ENCODE data around the gene PRR35. TPM values are rescaled to one million over a fixed set of nuclear protein-coding genes. Genes with fewer than 3 reads are reported as not detected.

The PRR35 gene
- polyA plus RNA-seq, 3 donors, result not detected

DNA sequence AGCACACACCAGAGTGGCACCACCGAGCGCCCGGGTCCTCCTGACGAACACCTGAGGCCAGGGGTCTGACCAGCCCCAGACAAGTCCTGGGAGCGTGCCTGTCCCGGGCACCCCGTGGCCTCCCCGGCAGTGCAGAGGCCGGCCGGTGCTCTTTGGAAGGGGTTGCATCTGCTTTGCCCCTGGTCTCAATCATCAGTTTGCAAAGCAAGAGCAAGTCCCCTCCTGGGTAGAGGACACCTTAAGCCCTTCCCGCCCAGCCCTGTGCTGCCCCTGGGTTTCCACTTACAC lies 44.3 kb upstream of the PRR35 start:
- Histone ChIP-seq H3K4me1 (ENCODE audit: control insufficient read depth in 1 of 2, insufficient read depth in 2 of 2, low read length in 2 of 2) (no peaks in the 10 kb centered on the region), H3K79me2 (ENCODE audit: insufficient read depth, low read length) (no peaks in the 10 kb centered on the region), H3K27ac (ENCODE audit: low read depth in 1 of 2, low read length in 2 of 2) (no peak overlapping the region), H4K20me1 (ENCODE audit: insufficient read depth, low read length) (no peaks in the 10 kb centered on the region), H3K4me2 (replicated peaks; ENCODE audit: extremely low read depth, low read length, poor library complexity, severe bottlenecking) (no peak overlapping the region), H3K36me3 (replicated peaks in 1 of 2; ENCODE audit: control insufficient read depth in 1 of 2, insufficient read depth in 2 of 2, low read length in 2 of 2) (peaks cover 0 to 9% of the 10 kb centered on the region in 2 donors), H2AFZ (ENCODE audit: insufficient read depth, low read depth, low read length, poor library complexity, severe bottlenecking) (no peak overlapping the region), H3K9ac (ENCODE audit: insufficient read depth, low read length, poor library complexity, severe bottlenecking) (no peak overlapping the region), H3K27me3 (ENCODE audit: control insufficient read depth in 2 of 2, insufficient read depth in 2 of 2, low read length in 2 of 2) (no peaks in the 10 kb centered on the region), H3K4me3 (replicated peaks in 1 of 3; ENCODE audit: low read depth in 2 of 3, low read length in 3 of 3) (no peak overlapping the region), H3K9me3 (replicated peaks in 1 of 2; ENCODE audit: control insufficient read depth in 1 of 2, insufficient read depth in 1 of 2, low read length in 2 of 2) (no peaks in the 10 kb centered on the region)
- TF ChIP-seq, protein P1, sequence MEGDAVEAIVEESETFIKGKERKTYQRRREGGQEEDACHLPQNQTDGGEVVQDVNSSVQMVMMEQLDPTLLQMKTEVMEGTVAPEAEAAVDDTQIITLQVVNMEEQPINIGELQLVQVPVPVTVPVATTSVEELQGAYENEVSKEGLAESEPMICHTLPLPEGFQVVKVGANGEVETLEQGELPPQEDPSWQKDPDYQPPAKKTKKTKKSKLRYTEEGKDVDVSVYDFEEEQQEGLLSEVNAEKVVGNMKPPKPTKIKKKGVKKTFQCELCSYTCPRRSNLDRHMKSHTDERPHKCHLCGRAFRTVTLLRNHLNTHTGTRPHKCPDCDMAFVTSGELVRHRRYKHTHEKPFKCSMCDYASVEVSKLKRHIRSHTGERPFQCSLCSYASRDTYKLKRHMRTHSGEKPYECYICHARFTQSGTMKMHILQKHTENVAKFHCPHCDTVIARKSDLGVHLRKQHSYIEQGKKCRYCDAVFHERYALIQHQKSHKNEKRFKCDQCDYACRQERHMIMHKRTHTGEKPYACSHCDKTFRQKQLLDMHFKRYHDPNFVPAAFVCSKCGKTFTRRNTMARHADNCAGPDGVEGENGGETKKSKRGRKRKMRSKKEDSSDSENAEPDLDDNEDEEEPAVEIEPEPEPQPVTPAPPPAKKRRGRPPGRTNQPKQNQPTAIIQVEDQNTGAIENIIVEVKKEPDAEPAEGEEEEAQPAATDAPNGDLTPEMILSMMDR (IDR thresholded peaks at IDR 0.05), result no peak
- DNase-seq, result no peak
- Mint-ChIP-seq H3K27me3 (ENCODE audit: low read depth in 3 of 3) (no peaks in the 10 kb centered on the region), H3K4me3 (no peak overlapping the region), H3K4me1 (no peaks in the 10 kb centered on the region), H3K9me3 (no peaks in the 10 kb centered on the region), H3K36me3 (peaks cover 0 to 11% of the 10 kb centered on the region in 2 donors), H3K27ac (no peak overlapping the region)
- intact Hi-C loops (cut with micrococcal nuclease), result no loop called here
- WGBS (ENCODE audit: insufficient coverage), result 96% methylated on average over 6 of the region's 11 CpGs

DNA sequence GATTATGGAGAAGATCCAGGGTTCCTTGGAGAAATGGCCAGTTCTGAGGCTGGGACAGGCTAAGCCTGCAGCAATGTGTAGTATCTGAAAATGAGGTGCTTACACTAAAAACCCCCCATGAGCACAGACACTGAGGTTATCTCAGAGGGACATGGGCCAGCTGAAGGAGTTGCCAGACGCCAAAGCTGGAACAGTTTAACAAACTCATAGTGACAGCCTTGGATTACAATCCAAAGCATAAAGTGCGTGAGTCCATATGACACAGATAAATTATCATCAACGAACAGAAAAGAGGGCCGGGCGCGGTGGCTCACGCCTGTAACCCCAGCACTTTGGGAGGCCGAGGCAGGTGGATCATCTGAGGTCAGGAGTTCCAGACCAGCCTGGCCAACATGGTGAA lies 43.9 kb upstream of the PRR35 start:
- Histone ChIP-seq H4K20me1 (ENCODE audit: insufficient read depth, low read length) (no peaks in the 10 kb centered on the region), H3K27ac (ENCODE audit: low read depth in 1 of 2, low read length in 2 of 2) (no peak overlapping the region), H3K9me3 (replicated peaks in 1 of 2; ENCODE audit: control insufficient read depth in 1 of 2, insufficient read depth in 1 of 2, low read length in 2 of 2) (no peaks in the 10 kb centered on the region), H3K4me2 (replicated peaks; ENCODE audit: extremely low read depth, low read length, poor library complexity, severe bottlenecking) (no peak overlapping the region), H3K9ac (ENCODE audit: insufficient read depth, low read length, poor library complexity, severe bottlenecking) (no peak overlapping the region), H3K4me1 (ENCODE audit: control insufficient read depth in 1 of 2, insufficient read depth in 2 of 2, low read length in 2 of 2) (no peaks in the 10 kb centered on the region), H3K79me2 (ENCODE audit: insufficient read depth, low read length) (no peaks in the 10 kb centered on the region), H3K27me3 (ENCODE audit: control insufficient read depth in 2 of 2, insufficient read depth in 2 of 2, low read length in 2 of 2) (no peaks in the 10 kb centered on the region), H3K36me3 (replicated peaks in 1 of 2; ENCODE audit: control insufficient read depth in 1 of 2, insufficient read depth in 2 of 2, low read length in 2 of 2) (peaks cover 0 to 9% of the 10 kb centered on the region in 2 donors), H2AFZ (ENCODE audit: insufficient read depth, low read depth, low read length, poor library complexity, severe bottlenecking) (no peak overlapping the region), H3K4me3 (replicated peaks in 1 of 3; ENCODE audit: low read depth in 2 of 3, low read length in 3 of 3) (no peak overlapping the region)
- intact Hi-C loops (cut with micrococcal nuclease), result no loop called here
- 98% methylated on average over 7 of the region's 8 CpGs for WGBS (ENCODE audit: insufficient coverage)
- DNase-seq, result no peak
- no peak overlapping the region for H3K27ac Mint-ChIP-seq
- no peaks in the 10 kb centered on the region for H3K27me3 Mint-ChIP-seq (ENCODE audit: low read depth in 3 of 3)
- H3K9me3 Mint-ChIP-seq, result no peaks in the 10 kb centered on the region
- TF ChIP-seq, protein P1 (IDR thresholded peaks at IDR 0.05), result no peak
- H3K4me3 Mint-ChIP-seq, result no peak overlapping the region
- no peaks in the 10 kb centered on the region for H3K4me1 Mint-ChIP-seq
- peaks cover 0 to 11% of the 10 kb centered on the region in 2 donors for H3K36me3 Mint-ChIP-seq
